ENCODE results near the gene KRT37.
"Not testable (repeated sequence)": the region's sequence is repeated elsewhere in the genome, so short reads cannot be mapped to it uniquely, and the experiment has no call there.

GRCh38 chr17:41430376-41430775 lies 6.0 kb upstream of the KRT37 start:
- not testable (repeated sequence) for TF ChIP-seq CTCF (IDR thresholded peaks at IDR 0.05; ENCODE audit: low read depth, low read length); POLR2A (IDR thresholded peaks at IDR 0.05; ENCODE audit: extremely low read depth, insufficient read length); MYC (IDR thresholded peaks at IDR 0.05; ENCODE audit: low read depth, low read length)
